CD4-positive, alpha-beta memory T cell (primary cell): ENCODE results near the gene OR5V1. TPM values are rescaled to one million over a fixed set of nuclear protein-coding genes. Genes with fewer than 3 reads are reported as not detected.

Source experiments
- CTCF ChIA-PET: fragments of 350-600 bp; sonication (Branson Sonifier 250); formaldehyde crosslinking; loops from one replicate; lab custom pipeline; 2021; ENCODE audit warnings: inconsistent platforms; ENCODE audit not compliant: partially characterized antibody; lab: Charles Lee
- POLR2A ChIA-PET: fragments of 350-600 bp; sonication (Branson Sonifier 250); formaldehyde crosslinking; loops from one replicate; lab custom pipeline; 2021; ENCODE audit not compliant: partially characterized antibody; lab: Charles Lee
- DNase-seq, 5 donors: peaks; one replicate each; pipeline versions ENCODE4 v3.0.0 to v3.0.0-alpha.2; 2020 to 2022; ENCODE audit warnings: mixed read lengths in 1 of 5
- H3K27ac ChIP-seq: one replicate; pipeline ENCODE4 v1.7.0; 2013; ENCODE audit warnings: low read depth, low read length
- H3K27me3 ChIP-seq: 2 replicates; pipeline ENCODE4 v1.7.0; 2013; ENCODE audit warnings: mild to moderate bottlenecking, low read length, moderate library complexity; ENCODE audit not compliant: insufficient read depth
- H3K36me3 ChIP-seq: 2 replicates; pipeline ENCODE4 v1.7.0; 2013; ENCODE audit warnings: mild to moderate bottlenecking, low read length, moderate library complexity; ENCODE audit not compliant: insufficient read depth
- H3K4me1 ChIP-seq: 2 replicates; pipeline ENCODE4 v1.7.0; 2013; ENCODE audit warnings: mild to moderate bottlenecking, low read length, moderate library complexity; ENCODE audit not compliant: insufficient read depth
- H3K4me3 ChIP-seq, 2 donors: one replicate each; pipeline ENCODE4 v1.7.0; 2013; ENCODE audit warnings: low read length in 2 of 2, mild to moderate bottlenecking in 1 of 2
- H3K9me3 ChIP-seq, 2 donors: one replicate each; pipeline ENCODE4 v1.7.0; 2013; ENCODE audit warnings: low read length in 2 of 2, control low read depth in 1 of 2; ENCODE audit not compliant: control insufficient read depth in 1 of 2
- H3K27ac Mint-ChIP-seq, 7 donors: one replicate each; pipeline ENCODE4 v1.8.0; 2020 to 2021; ENCODE audit warnings: mixed read lengths in 7 of 7, mild to moderate bottlenecking in 6 of 7, inconsistent platforms in 3 of 7, moderate library complexity in 3 of 7
- H3K27me3 Mint-ChIP-seq, 2 donors: one replicate each; pipeline ENCODE4 v1.8.0; 2020 to 2021; ENCODE audit warnings: mixed read lengths in 2 of 2
- H3K36me3 Mint-ChIP-seq, 2 donors: one replicate each; pipeline ENCODE4 v1.8.0; 2020 to 2021; ENCODE audit warnings: mixed read lengths in 2 of 2, inconsistent platforms in 1 of 2, mild to moderate bottlenecking in 1 of 2
- H3K4me1 Mint-ChIP-seq, 4 donors: one replicate each; pipeline ENCODE4 v1.8.0; 2020 to 2021; ENCODE audit warnings: mixed read lengths in 4 of 4, mild to moderate bottlenecking in 1 of 4
- H3K4me3 Mint-ChIP-seq, 8 donors: one replicate each; pipeline ENCODE4 v1.8.0; 2020 to 2021; ENCODE audit warnings: mixed read lengths in 8 of 8, mild to moderate bottlenecking in 7 of 8, moderate library complexity in 6 of 8, inconsistent platforms in 3 of 8
- H3K9me3 Mint-ChIP-seq, 8 donors: one replicate each; pipeline ENCODE4 v1.8.0; 2020 to 2021; ENCODE audit warnings: mixed read lengths in 8 of 8, mild to moderate bottlenecking in 5 of 8, inconsistent platforms in 3 of 8, moderate library complexity in 1 of 8
- intact Hi-C: fragments of 100-400 bp; cut with micrococcal nuclease; formaldehyde crosslinking; loops from one replicate; pipeline ENCODE4 v1.15.1; 2023
- polyA plus RNA-seq, 2 donors: library from polyadenylated mRNA; unstranded; fragments of 300-500 nt; fragmentation: Illumina TruSeq; gene quantifications; one replicate each; pipeline ENCODE4 v1.2.3, GENCODE V29; 2021
- total RNA-seq, 2 experiments: library from RNA; stranded (reverse); gene quantifications; one replicate each; pipeline ENCODE4 v1.2.3, GENCODE V29; 2021

The OR5V1 gene
- total RNA-seq = not detected
- polyA plus RNA-seq = not detected

DNA sequence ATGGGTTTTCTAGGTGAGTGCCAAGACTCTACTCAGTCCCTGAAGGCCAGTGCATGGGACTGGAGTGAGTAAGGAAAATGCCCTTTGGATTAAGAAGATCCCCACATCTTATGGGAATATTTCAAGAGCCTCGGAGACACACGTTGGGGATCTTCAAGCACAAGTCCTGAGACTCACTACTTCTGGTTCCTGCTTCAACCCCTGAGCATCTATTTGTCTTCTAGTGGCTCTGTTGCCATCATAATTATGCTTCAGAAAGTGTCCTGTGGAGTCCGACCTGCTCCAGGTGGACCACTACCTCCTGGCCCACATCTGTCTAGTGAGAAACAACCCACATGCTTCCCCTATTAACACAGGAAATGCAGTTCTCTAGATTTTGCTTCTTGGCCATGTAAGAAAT is at the start of gene OR5V1:
TSS of gene OR5V1 (minus strand) at position 101 of the 400 bp plus-strand sequence. CDS start 12,670 bp downstream, outside the sequence.
- Mint-ChIP-seq H3K36me3 (no peaks in the 10 kb centered on the region), H3K27ac (no peak within 1 kb of the TSS), H3K27me3 (peaks cover 15 to 33% of the 10 kb centered on the region in 2 donors), H3K4me1 (no peaks in the 10 kb centered on the region), H3K9me3 (peaks cover 0 to 11% (median 0%) of the 10 kb centered on the region in 8 donors), H3K4me3 (no peak within 1 kb of the TSS)
- Histone ChIP-seq H3K27ac (no peak within 1 kb of the TSS), H3K36me3 (no peaks in the 10 kb centered on the region), H3K27me3 (no peaks in the 10 kb centered on the region), H3K4me3 (no peak within 1 kb of the TSS), H3K4me1 (no peaks in the 10 kb centered on the region), H3K9me3 (no peaks in the 10 kb centered on the region)
- intact Hi-C loops = no loop called here
- DNase-seq = no peak
- ChIA-PET POLR2A (no interaction called here), CTCF (no interaction called here)

DNA sequence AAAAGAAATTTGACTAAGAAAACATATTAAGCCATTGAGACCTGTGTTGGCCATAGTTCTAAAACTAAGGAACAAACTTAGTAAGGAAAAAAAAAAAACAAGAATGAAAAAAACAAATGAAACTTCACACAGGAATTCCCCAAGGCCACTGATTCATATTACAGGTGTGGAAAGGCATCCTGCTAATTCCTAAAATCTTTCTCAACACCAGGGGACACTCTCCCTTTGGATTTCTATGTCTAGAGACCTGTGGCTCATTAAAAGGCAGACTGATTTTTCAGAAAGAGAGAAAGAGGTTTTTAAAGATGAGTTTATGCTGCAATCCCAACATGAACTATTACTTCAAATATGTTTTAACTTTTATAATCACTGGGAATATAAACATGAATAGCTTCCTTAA is 45.9 kb upstream of the OR5V1 start, which contains the start of gene OR12D1:
TSS of gene OR12D1 (plus strand) at position 341 of the 400 bp plus-strand sequence.
- H3K9me3 Mint-ChIP-seq = peaks cover 0 to 22% (median 16%) of the 10 kb centered on the region in 8 donors
- ChIA-PET CTCF (no interaction called here), POLR2A (no interaction called here)
- intact Hi-C loops = no loop called here
- no peak within 1 kb of the TSS for H3K27ac ChIP-seq
- H3K9me3 ChIP-seq = no peaks in the 10 kb centered on the region
- no peaks in the 10 kb centered on the region for H3K4me1 Mint-ChIP-seq
- no peak within 1 kb of the TSS for H3K4me3 Mint-ChIP-seq
- H3K27ac Mint-ChIP-seq = no peak within 1 kb of the TSS
- DNase-seq = no peak
- H3K36me3 Mint-ChIP-seq = no peaks in the 10 kb centered on the region
- no peaks in the 10 kb centered on the region for H3K4me1 ChIP-seq
- no peaks in the 10 kb centered on the region for H3K36me3 ChIP-seq
- H3K27me3 Mint-ChIP-seq = peaks cover 11 to 34% of the 10 kb centered on the region in 2 donors
- H3K27me3 ChIP-seq = no peaks in the 10 kb centered on the region
- H3K4me3 ChIP-seq = no peak within 1 kb of the TSS

GRCh38 chr6:29403801-29404200 is 35.1 kb upstream of the OR5V1 start:
- Mint-ChIP-seq H3K9me3 (peaks cover 2 to 13% (median 10%) of the 10 kb centered on the region in 8 donors), H3K27ac (no peak overlapping the region), H3K36me3 (no peaks in the 10 kb centered on the region), H3K4me3 (no peak overlapping the region), H3K27me3 (peaks cover 26 to 50% of the 10 kb centered on the region in 2 donors), H3K4me1 (no peaks in the 10 kb centered on the region)
- H3K4me3 ChIP-seq = no peak overlapping the region
- ChIA-PET POLR2A (no interaction called here), CTCF (no interaction called here)
- no peaks in the 10 kb centered on the region for H3K4me1 ChIP-seq
- intact Hi-C loops = no loop called here
- H3K27me3 ChIP-seq = peaks cover 7% of the 10 kb centered on the region
- no peaks in the 10 kb centered on the region for H3K36me3 ChIP-seq
- H3K27ac ChIP-seq = no peak overlapping the region
- H3K9me3 ChIP-seq = no peaks in the 10 kb centered on the region
- DNase-seq = no peak

- H3K27ac ChIP-seq = no peak overlapping the region
- Mint-ChIP-seq H3K36me3 (no peaks in the 10 kb centered on the region), H3K4me3 (no peak overlapping the region), H3K27me3 (peaks cover 23 to 55% of the 10 kb centered on the region in 2 donors), H3K9me3 (peaks cover 0 to 3% (median 0%) of the 10 kb centered on the region in 8 donors), H3K27ac (no peak overlapping the region), H3K4me1 (no peaks in the 10 kb centered on the region)
- no peaks in the 10 kb centered on the region for H3K9me3 ChIP-seq
- no peak for DNase-seq
- H3K4me1 ChIP-seq = no peaks in the 10 kb centered on the region
- H3K27me3 ChIP-seq = no peaks in the 10 kb centered on the region
- POLR2A ChIA-PET = no interaction called here
- H3K4me3 ChIP-seq = no peak overlapping the region
- CTCF ChIA-PET = no interaction called here
- intact Hi-C loops = no loop called here
- no peaks in the 10 kb centered on the region for H3K36me3 ChIP-seq
These were observed 30.9 kb upstream of the OR5V1 start for GRCh38 chr6:29399525-29399924.

- no peaks in the 10 kb centered on the region for H3K36me3 Mint-ChIP-seq
- H3K36me3 ChIP-seq = no peaks in the 10 kb centered on the region
- H3K9me3 Mint-ChIP-seq = peaks cover 0 to 1% (median 0%) of the 10 kb centered on the region in 8 donors
- H3K4me3 ChIP-seq = no peak within 1 kb of the TSS
- no peak within 1 kb of the TSS for H3K27ac ChIP-seq
- no peak within 1 kb of the TSS for H3K4me3 Mint-ChIP-seq
- DNase-seq = no peak
- no peaks in the 10 kb centered on the region for H3K9me3 ChIP-seq
- no peaks in the 10 kb centered on the region for H3K4me1 ChIP-seq
- intact Hi-C loops = no loop called here
- CTCF ChIA-PET = no interaction called here
- no peak within 1 kb of the TSS for H3K27ac Mint-ChIP-seq
- peaks cover 17 to 43% of the 10 kb centered on the region in 2 donors for H3K27me3 Mint-ChIP-seq
- H3K27me3 ChIP-seq = peaks cover 6% of the 10 kb centered on the region
- POLR2A ChIA-PET = no interaction called here
- H3K4me1 Mint-ChIP-seq = no peaks in the 10 kb centered on the region
These were observed 26.7 kb upstream of the OR5V1 start, which contains the start of gene OR12D2 for GRCh38 chr6:29395331-29395730. TSS of gene OR12D2 (plus strand) at chr6:29395631. CDS start at chr6:29396700, 1,069 bp downstream.

- Histone ChIP-seq H3K27ac (no peak overlapping the region), H3K4me3 (no peak overlapping the region), H3K36me3 (no peaks in the 10 kb centered on the region), H3K27me3 (peaks cover 7% of the 10 kb centered on the region), H3K4me1 (no peaks in the 10 kb centered on the region), H3K9me3 (no peaks in the 10 kb centered on the region)
- no peak overlapping the region for H3K4me3 Mint-ChIP-seq
- intact Hi-C loops = no loop called here
- ChIA-PET CTCF (no interaction called here), POLR2A (no interaction called here)
- H3K27ac Mint-ChIP-seq = no peak overlapping the region
- DNase-seq = no peak
- H3K4me1 Mint-ChIP-seq = no peaks in the 10 kb centered on the region
- no peaks in the 10 kb centered on the region for H3K9me3 Mint-ChIP-seq
- H3K36me3 Mint-ChIP-seq = no peaks in the 10 kb centered on the region
- peaks cover 21 to 24% of the 10 kb centered on the region in 2 donors for H3K27me3 Mint-ChIP-seq
These were observed 19.9 kb upstream of the OR5V1 start for GRCh38 chr6:29388533-29388932.

DNA sequence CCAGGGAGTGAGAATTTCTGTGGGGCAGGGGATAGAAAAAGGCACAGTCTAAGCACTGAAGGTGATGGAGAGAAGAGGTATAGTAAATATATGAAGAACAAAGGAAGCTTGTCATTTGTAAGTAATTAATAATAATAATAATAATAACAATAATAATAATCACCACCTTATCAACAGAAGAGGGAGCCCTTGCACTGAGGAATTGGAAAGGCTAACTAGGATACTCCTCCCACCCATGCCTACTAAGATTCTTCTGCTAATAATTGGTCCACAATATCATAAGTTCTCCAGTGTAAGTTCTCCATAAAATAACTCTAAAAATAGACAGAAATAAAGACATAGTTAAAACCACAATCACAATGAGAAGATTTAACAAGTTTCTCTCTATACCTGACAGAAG is 7.3 kb upstream of the OR5V1 start:
- H3K4me3 ChIP-seq = no peak overlapping the region
- ChIA-PET CTCF (no interaction called here), POLR2A (no interaction called here)
- Mint-ChIP-seq H3K36me3 (no peaks in the 10 kb centered on the region), H3K4me1 (no peaks in the 10 kb centered on the region), H3K27ac (no peak overlapping the region), H3K27me3 (peaks cover 14 to 32% of the 10 kb centered on the region in 2 donors), H3K9me3 (peaks cover 0 to 6% (median 0%) of the 10 kb centered on the region in 8 donors), H3K4me3 (no peak overlapping the region)
- H3K27ac ChIP-seq = no peak overlapping the region
- no peak for DNase-seq
- H3K27me3 ChIP-seq = no peaks in the 10 kb centered on the region
- no peaks in the 10 kb centered on the region for H3K36me3 ChIP-seq
- no peaks in the 10 kb centered on the region for H3K4me1 ChIP-seq
- no peaks in the 10 kb centered on the region for H3K9me3 ChIP-seq
- intact Hi-C loops = no loop called here
